ENCODE measurements around the gene SAMD5. TPM values are rescaled to one million over a fixed set of nuclear protein-coding genes. Genes with fewer than 3 reads are reported as not detected.
"Not testable (repeated sequence)": the region's sequence is repeated elsewhere in the genome, so short reads cannot be mapped to it uniquely, and the experiment has no call there.

The SAMD5 gene
- total RNA-seq, 1 donor, result not detected

GRCh38 chr6:147510929-147511590, 2.6 kb downstream of the SAMD5 start:
- Histone ChIP-seq H3K9me3 (ENCODE audit: low read depth, low read length) (no peaks in the 10 kb centered on the region), H3K4me3 (ENCODE audit: low read length) (no peak overlapping the region), H3K4me1 (ENCODE audit: insufficient read depth, low read length) (peaks cover 11% of the 10 kb centered on the region), H3K27me3 (ENCODE audit: insufficient read depth, low read length) (peaks cover 51% of the 10 kb centered on the region)

- peaks cover 24% of the 10 kb centered on the region for H3K27me3 ChIP-seq (ENCODE audit: insufficient read depth, low read length)
- no peaks in the 10 kb centered on the region for H3K4me1 ChIP-seq (ENCODE audit: insufficient read depth, low read length)
- no peak overlapping the region for H3K4me3 ChIP-seq (ENCODE audit: low read length)
- no peaks in the 10 kb centered on the region for H3K9me3 ChIP-seq (ENCODE audit: low read depth, low read length)
Measured at GRCh38 chr6:147514831-147515230, 6.3 kb downstream of the SAMD5 start.

GRCh38 chr6:147515327-147515726, 6.8 kb downstream of the SAMD5 start:
- H3K27me3 ChIP-seq (ENCODE audit: insufficient read depth, low read length), result peaks cover 19% of the 10 kb centered on the region
- H3K4me3 ChIP-seq (ENCODE audit: low read length), result no peak overlapping the region
- no peaks in the 10 kb centered on the region for H3K9me3 ChIP-seq (ENCODE audit: low read depth, low read length)
- no peaks in the 10 kb centered on the region for H3K4me1 ChIP-seq (ENCODE audit: insufficient read depth, low read length)

GRCh38 chr6:147522597-147522996, 14.1 kb downstream of the SAMD5 start:
- no peak overlapping the region for H3K4me3 ChIP-seq (ENCODE audit: low read length)
- no peaks in the 10 kb centered on the region for H3K4me1 ChIP-seq (ENCODE audit: insufficient read depth, low read length)
- H3K27me3 ChIP-seq (ENCODE audit: insufficient read depth, low read length), result peaks cover 11% of the 10 kb centered on the region
- no peaks in the 10 kb centered on the region for H3K9me3 ChIP-seq (ENCODE audit: low read depth, low read length)

- Histone ChIP-seq H3K4me1 (ENCODE audit: insufficient read depth, low read length) (no peaks in the 10 kb centered on the region), H3K4me3 (ENCODE audit: low read length) (no peak overlapping the region), H3K9me3 (ENCODE audit: low read depth, low read length) (no peaks in the 10 kb centered on the region)
Measured at GRCh38 chr6:147525519-147526209, 17.2 kb downstream of the SAMD5 start.

GRCh38 chr6:147527197-147527596, 18.7 kb downstream of the SAMD5 start:
- peaks cover 19% of the 10 kb centered on the region for H3K27me3 ChIP-seq (ENCODE audit: insufficient read depth, low read length)
- H3K4me1 ChIP-seq (ENCODE audit: insufficient read depth, low read length), result no peaks in the 10 kb centered on the region
- H3K9me3 ChIP-seq (ENCODE audit: low read depth, low read length), result no peaks in the 10 kb centered on the region
- no peak overlapping the region for H3K4me3 ChIP-seq (ENCODE audit: low read length)

More at GRCh38 chr6:147525519-147526209, 17.2 kb downstream of the SAMD5 start:
- peaks cover 15% of the 10 kb centered on the region for H3K27me3 ChIP-seq (ENCODE audit: insufficient read depth, low read length)

GRCh38 chr6:147528511-147529145, 20.1 kb downstream of the SAMD5 start:
- no peaks in the 10 kb centered on the region for H3K9me3 ChIP-seq (ENCODE audit: low read depth, low read length)
- H3K4me3 ChIP-seq (ENCODE audit: low read length), result no peak overlapping the region
- H3K4me1 ChIP-seq (ENCODE audit: insufficient read depth, low read length), result no peaks in the 10 kb centered on the region
- peaks cover 15% of the 10 kb centered on the region for H3K27me3 ChIP-seq (ENCODE audit: insufficient read depth, low read length)

GRCh38 chr6:147530132-147531060, 21.9 kb downstream of the SAMD5 start:
- Histone ChIP-seq H3K27me3 (ENCODE audit: insufficient read depth, low read length) (peaks cover 15% of the 10 kb centered on the region), H3K4me3 (ENCODE audit: low read length) (no peak overlapping the region), H3K4me1 (ENCODE audit: insufficient read depth, low read length) (no peaks in the 10 kb centered on the region), H3K9me3 (ENCODE audit: low read depth, low read length) (no peaks in the 10 kb centered on the region)

- Histone ChIP-seq H3K4me1 (ENCODE audit: insufficient read depth, low read length) (no peaks in the 10 kb centered on the region), H3K9me3 (ENCODE audit: low read depth, low read length) (no peaks in the 10 kb centered on the region), H3K4me3 (ENCODE audit: low read length) (no peak overlapping the region), H3K27me3 (ENCODE audit: insufficient read depth, low read length) (peaks cover 15% of the 10 kb centered on the region)
Measured at GRCh38 chr6:147531321-147531720, 22.8 kb downstream of the SAMD5 start.

GRCh38 chr6:147534116-147534860, 25.8 kb downstream of the SAMD5 start:
- Histone ChIP-seq H3K9me3 (ENCODE audit: low read depth, low read length) (no peaks in the 10 kb centered on the region), H3K4me3 (ENCODE audit: low read length) (no peak overlapping the region), H3K27me3 (ENCODE audit: insufficient read depth, low read length) (peaks cover 13% of the 10 kb centered on the region), H3K4me1 (ENCODE audit: insufficient read depth, low read length) (no peaks in the 10 kb centered on the region)

- Histone ChIP-seq H3K27me3 (ENCODE audit: insufficient read depth, low read length) (no peaks in the 10 kb centered on the region), H3K4me1 (ENCODE audit: insufficient read depth, low read length) (no peaks in the 10 kb centered on the region), H3K4me3 (ENCODE audit: low read length) (no peak overlapping the region), H3K9me3 (ENCODE audit: low read depth, low read length) (no peaks in the 10 kb centered on the region)
Measured at GRCh38 chr6:147538821-147539220, 30.3 kb downstream of the SAMD5 start.

- Histone ChIP-seq H3K4me3 (ENCODE audit: low read length) (no peak overlapping the region), H3K4me1 (ENCODE audit: insufficient read depth, low read length) (no peaks in the 10 kb centered on the region), H3K9me3 (ENCODE audit: low read depth, low read length) (no peaks in the 10 kb centered on the region), H3K27me3 (ENCODE audit: insufficient read depth, low read length) (no peaks in the 10 kb centered on the region)
Measured at GRCh38 chr6:147540075-147540474, 31.6 kb downstream of the SAMD5 start.

- not testable (repeated sequence) for H3K4me3 ChIP-seq (ENCODE audit: low read length); H3K27me3 ChIP-seq (ENCODE audit: insufficient read depth, low read length); H3K4me1 ChIP-seq (ENCODE audit: insufficient read depth, low read length); H3K9me3 ChIP-seq (ENCODE audit: low read depth, low read length)
Measured at GRCh38 chr6:147542436-147542835, 33.9 kb downstream of the SAMD5 start.

GRCh38 chr6:147544420-147544819, 35.9 kb downstream of the SAMD5 start:
- H3K4me1 ChIP-seq (ENCODE audit: insufficient read depth, low read length), result no peaks in the 10 kb centered on the region
- H3K27me3 ChIP-seq (ENCODE audit: insufficient read depth, low read length), result no peaks in the 10 kb centered on the region
- no peaks in the 10 kb centered on the region for H3K9me3 ChIP-seq (ENCODE audit: low read depth, low read length)
- no peak overlapping the region for H3K4me3 ChIP-seq (ENCODE audit: low read length)
